GM12872 (cell line): ENCODE results near the gene RXFP3.

Experiments
- TF ChIP-seq, protein P1 (sequence below): IDR thresholded peaks from 3 replicates; pipeline ENCODE4 v1.5.1; 2011; ENCODE audit warnings: low read depth, mild to moderate bottlenecking, low read length, moderate library complexity; ENCODE audit not compliant: insufficient read depth

Gene RXFP3

DNA sequence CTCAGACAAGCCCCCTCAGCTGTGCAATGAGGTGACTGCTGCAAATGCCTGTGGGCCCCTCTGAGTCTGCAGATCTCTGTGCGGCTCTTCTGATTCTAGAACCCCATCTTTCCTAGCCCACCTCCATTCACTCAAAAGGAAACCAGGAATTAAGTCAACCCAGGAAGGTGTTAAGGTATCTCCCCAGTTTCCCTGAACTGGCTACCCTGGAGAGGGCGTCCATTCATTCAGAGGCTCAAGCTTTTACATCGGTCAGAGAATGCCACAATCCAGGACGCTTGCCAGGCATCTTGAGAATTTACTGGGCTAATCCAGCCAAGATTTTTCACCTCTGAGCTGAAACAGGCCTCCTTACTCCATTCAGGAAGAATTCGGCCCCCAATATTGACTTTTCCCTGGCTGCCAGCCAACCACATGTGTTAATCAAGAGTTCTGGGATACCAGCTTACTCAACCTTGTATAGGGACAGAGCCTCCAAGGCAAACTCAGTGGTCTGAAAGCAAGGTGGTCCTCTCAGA is 43.5 kb upstream of the RXFP3 start:
- TF ChIP-seq, protein P1, sequence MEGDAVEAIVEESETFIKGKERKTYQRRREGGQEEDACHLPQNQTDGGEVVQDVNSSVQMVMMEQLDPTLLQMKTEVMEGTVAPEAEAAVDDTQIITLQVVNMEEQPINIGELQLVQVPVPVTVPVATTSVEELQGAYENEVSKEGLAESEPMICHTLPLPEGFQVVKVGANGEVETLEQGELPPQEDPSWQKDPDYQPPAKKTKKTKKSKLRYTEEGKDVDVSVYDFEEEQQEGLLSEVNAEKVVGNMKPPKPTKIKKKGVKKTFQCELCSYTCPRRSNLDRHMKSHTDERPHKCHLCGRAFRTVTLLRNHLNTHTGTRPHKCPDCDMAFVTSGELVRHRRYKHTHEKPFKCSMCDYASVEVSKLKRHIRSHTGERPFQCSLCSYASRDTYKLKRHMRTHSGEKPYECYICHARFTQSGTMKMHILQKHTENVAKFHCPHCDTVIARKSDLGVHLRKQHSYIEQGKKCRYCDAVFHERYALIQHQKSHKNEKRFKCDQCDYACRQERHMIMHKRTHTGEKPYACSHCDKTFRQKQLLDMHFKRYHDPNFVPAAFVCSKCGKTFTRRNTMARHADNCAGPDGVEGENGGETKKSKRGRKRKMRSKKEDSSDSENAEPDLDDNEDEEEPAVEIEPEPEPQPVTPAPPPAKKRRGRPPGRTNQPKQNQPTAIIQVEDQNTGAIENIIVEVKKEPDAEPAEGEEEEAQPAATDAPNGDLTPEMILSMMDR, result no peak

DNA sequence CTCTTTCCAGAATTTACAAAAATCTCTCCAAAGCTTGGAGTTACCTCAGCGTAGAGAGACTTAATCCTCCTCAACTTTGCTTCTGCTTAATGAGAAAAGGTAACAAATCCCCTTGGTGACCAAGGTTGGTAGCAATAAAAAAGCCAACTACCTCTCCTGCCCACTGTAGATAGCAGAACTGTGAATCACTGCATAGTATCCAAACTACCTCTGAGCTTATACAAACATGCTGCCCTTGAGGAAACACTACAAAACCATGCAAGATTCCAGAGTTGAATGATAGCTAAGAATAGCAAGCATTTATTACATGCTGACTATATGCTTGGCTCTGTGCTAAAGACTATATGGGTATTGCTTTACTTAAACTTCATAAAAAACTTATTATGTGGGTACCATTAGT is 41.6 kb upstream of the RXFP3 start:
- TF ChIP-seq, protein P1, result no peak

DNA sequence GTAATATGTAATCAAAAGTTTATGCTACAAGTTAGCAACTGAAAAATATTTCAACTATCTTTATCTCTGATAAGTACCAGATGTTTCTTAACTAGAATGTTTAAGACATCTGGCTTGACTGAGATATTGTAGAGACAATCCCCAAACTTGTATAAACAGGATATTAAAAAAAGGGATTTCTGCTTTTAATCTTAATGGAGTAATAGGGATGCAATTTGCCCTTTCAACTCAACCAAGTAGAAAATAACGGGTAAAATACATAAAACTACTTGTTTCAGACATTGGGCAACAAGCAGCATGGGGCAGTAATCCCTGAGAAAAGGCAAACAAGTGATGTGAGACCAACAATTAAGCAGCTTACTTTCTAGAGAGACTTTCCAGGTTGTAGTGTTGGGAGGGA is 35.0 kb upstream of the RXFP3 start:
- TF ChIP-seq, protein P1, result no peak

DNA sequence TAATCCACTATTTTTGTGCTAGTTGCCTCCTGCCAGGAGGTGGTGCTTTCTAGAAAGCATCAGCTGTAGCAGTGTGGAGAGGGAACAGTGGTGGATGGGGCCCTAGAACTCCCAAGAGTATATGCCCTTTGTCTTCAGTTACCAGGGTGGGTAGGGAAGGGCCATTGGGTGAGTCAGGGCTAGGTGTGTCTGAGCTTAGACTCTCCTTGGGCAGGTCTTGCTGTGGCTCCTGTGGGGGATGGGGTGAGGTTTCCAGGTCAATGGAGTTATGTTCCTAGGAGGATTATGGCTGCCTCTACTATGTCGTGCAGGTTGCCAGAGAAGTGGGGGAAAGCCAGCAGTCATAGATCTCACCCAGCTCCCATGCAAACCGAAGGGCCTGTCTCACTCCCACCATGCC is 33.1 kb upstream of the RXFP3 start:
- TF ChIP-seq, protein P1, result no peak

DNA sequence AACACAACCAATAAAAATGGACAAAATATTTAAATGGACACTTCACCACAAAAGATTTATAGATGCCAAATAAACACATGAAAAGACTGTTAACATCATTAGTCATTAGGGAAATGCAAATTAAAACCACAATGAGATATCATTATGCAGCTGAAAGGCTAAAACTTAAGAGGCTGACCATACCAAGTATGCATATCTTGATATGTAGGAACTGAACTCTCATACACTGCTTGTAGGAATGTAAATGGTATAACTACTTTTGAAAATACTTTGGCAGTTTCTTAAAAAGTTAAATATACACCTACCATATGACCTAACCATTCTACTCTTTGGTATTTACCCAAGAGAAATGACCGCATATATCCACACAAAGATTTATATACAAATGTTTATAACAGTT is 30.8 kb upstream of the RXFP3 start:
- TF ChIP-seq, protein P1, result no peak

DNA sequence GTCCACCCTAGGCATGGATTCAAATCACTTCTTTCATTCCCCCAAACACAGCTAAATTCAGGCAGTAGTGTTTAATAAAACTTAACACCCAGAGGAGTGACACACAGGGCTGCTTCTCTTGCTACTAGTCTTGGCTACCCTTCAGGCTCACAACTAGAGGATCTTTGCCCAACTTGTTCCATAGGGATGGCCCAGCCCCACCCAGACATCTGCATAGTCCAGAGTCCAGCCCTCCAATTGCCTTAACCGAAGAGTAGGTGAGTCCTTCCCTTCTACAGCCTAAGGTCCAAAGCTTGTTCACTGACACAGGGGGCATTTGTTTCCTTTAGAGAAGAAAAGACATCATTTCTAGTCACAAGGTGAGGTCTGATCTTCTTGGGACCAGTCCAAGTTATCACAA is 15.2 kb upstream of the RXFP3 start:
- TF ChIP-seq, protein P1, result no peak

DNA sequence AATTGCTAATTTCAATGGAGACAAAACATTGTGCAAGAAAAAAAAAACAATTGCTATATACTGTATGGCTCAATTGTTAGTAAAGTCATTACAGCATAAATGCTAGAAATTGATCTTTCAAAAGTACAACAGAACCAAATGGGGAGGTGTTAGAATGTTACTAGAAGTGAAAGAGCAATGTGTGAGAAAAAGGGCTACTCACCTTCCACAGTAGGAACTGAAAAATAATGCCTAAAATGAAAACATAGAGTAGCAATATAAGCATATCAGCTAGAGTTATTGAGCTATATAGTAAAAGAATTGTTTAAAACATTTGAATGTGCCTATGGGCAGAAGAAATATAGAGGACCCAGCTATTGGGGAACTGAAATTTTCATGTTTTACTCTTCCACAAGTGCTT is 10.9 kb upstream of the RXFP3 start:
- TF ChIP-seq, protein P1, result no peak
